ENCODE results near the gene BRMS1L.

Gene BRMS1L

DNA sequence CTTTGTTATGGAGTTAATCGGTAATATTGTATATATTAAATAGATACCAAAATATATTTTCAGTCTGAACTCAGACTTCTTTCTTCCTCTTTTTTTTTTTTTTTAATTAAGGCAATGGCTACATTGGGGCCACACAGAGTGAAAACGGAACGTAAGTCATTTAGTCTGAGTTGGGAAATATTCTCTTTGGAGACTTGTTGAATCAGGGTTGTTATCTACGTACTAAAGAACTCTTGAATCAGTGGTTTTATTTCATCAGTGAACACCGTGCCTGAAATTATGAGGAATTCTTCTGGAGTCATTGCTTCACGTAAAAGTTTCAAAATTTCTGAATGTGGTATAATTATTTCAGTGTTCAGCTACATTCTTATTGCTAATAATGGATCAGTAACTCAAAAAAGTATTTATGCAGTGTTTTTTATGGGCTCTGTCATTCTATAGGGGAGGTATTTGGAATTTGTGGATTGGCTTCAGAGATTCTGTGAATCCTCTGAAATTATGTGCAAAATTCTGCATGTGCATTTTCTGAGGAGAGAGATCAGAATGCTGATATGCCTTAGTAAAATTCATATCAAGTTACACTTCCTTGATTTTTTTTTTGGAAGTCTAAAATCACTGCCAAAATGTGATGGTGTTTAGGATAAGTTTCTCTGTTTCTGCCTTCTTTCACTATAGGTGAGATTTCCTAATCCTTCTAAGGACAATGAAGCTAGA is 39.6 kb downstream of the BRMS1L start:
- no peak for DNase-seq (ENCODE audit: low spot score)

DNA sequence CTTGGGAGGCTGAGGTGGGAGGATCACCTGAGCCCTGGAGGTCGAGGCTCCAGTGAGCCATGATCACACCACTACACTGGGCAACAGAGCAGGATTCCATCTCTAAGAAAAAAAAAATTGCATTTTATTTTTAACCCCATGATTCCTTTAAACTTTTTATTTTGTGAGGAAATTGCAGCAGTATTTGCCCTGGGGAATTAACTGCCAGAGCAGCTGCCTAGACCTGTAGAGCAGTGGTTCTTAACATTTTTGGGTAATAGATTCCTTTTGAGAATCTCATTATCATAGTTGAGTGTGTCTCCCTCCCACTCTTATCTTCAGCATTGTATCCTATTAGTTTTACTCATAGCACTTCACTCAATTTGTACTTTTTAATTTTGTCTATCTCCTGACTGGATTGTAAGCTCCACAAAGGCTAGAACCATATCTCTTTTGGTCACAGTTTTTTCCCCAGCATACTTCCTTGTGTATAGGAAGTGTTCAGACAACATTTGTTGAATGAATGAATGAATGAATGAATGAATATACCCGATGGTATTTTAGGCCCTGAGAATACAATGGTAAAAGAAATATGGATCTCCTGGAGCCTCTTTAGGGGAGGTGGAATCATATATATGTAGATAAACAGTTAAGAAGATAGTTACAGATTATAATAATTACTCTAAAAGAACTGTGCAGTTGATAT is 40.6 kb downstream of the BRMS1L start:
- DNase-seq (ENCODE audit: low spot score): no peak

GRCh38 chr14:35867280-35867629 is 41.1 kb downstream of the BRMS1L start:
- no peak for DNase-seq (ENCODE audit: low spot score)

- DNase-seq (ENCODE audit: low spot score): no peak
Observed at GRCh38 chr14:35875296-35875695, 49.2 kb downstream of the BRMS1L start.

DNA sequence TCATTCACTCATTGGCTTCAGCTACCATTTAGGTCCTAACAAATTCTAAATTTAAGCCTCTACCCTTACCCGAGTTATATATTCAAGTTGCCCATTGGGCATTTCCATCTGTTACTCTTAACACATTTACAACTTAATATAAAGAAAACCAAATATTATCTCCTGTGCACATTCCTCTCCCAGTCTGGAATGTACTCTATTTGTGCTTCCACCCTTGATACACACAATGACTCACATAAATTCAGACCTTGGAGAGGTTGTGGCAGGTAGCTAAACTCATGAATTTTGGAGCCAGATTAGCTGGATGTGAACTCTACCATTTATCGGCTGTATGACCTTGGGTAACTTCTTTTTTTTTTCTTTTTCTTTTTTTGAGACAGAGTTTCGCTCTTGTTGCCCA is 51.1 kb downstream of the BRMS1L start:
- DNase-seq (ENCODE audit: low spot score): no peak

- DNase-seq (ENCODE audit: low spot score): no peak
Observed at GRCh38 chr14:35878272-35879150, 52.4 kb downstream of the BRMS1L start.

GRCh38 chr14:35879151-35879648 is 53.1 kb downstream of the BRMS1L start:
- DNase-seq (ENCODE audit: low spot score): no peak

GRCh38 chr14:35879654-35880249 is 53.6 kb downstream of the BRMS1L start:
- DNase-seq (ENCODE audit: low spot score): no peak

DNA sequence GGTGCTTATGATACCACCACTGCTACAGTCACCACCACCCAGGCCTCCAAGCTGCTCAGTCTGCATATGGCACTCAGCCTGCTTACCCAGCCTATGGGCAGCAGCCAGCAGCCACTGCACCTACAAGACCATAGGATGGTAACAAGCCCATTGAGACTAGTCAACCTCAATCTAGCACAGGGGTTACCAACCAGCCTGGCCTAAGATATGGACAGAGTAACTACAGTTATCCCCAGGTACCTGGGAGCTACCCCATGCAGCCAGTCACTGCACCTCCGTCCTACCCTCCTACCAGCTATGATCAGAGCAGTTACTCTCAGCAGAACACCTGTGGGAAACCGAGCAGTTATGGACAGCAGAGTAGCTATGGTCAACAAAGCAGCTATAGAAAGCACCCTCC is 55.1 kb downstream of the BRMS1L start:
- no peak for DNase-seq (ENCODE audit: low spot score)

- DNase-seq (ENCODE audit: low spot score): no peak
Observed at GRCh38 chr14:35883677-35884293, 57.6 kb downstream of the BRMS1L start.

- no peak for DNase-seq (ENCODE audit: low spot score)
Observed at GRCh38 chr14:35890308-35890707, 64.2 kb downstream of the BRMS1L start.

DNA sequence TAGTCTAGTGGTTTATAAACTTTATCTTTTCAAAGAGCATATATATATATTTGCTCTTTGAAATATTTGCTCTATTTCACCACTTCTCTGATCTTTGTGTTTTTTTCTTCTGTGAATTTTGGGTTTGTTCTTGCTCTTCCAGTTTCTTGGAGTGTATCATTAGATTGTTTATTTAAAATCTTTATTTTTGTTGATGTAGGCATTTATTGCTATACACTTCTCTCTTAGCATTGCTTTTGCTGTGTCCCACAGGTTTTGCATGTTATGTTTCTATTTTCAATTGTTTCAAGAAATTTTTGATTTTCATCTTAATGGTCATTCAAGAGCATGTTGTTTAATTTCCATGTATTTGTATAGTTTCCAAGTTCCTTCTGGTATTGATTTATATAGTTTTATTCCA is 69.1 kb downstream of the BRMS1L start:
- DNase-seq (ENCODE audit: low spot score): no peak

- no peak for DNase-seq (ENCODE audit: low spot score)
Observed at GRCh38 chr14:35897616-35898111, 71.5 kb downstream of the BRMS1L start.

DNA sequence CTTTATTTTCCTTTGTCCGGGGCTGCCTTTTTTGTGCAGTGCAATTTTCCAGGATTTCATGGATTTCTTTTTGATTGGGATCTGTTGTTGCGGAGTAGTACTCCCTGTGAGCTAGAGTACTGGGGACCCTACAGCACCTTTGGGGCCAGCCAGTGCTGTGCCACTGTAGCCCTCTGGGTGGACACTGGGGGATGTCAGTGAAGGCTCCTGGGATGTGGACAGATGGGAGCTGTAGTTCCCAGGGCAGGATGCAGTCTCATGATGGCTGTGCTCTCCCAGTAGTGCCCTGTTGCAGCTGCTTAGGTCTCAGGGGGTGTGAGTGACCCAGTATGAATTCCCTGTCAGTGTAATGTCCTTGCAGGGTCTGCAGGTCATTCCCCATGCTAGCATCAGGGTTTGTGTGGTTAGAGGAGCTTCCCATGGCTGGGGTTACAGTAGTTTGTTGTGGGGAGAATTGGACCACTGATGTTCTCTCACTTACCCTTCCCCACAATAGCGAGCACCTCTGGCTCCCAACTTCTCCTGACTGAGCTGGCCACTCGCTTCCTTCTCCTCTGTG is 72.2 kb downstream of the BRMS1L start:
- no peak for DNase-seq (ENCODE audit: low spot score)

DNA sequence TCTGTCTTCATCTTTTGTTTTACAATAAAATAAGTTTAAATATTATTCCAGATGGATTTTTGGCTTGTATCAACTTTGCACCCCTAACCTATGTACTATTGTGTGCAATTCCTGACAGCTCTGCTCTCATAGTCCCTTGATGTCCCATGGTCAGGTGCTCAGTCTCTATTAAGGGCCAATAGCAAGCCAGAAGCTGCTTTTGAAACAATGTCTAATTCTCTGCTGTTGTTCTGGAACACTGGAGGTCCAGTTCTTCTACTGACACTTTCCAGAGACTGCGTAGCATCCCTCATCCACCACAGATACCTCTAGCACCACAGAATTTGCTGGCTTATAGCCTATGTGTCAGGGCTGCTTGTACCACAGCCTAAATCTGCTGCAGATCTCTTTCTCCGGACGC is 74.6 kb downstream of the BRMS1L start:
- DNase-seq (ENCODE audit: low spot score): no peak

DNA sequence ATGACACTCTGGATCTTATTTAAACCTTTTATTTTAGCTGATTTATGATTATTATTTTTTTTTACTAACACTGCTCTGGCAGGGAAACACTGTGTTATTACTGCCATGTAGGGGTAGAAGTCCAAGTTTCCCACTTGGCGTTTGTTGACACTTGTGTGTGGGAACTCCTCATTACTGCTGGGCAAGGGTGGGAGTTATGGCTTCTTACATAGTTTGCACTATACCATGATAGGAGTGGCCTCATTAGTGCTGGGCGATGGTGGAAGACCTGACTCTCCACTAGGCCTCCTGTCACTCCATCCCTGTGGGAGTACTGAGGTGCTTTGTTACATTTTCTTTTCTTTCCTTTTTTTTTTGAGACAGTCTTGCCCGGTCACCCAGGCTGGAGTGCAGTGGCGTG is 83.5 kb downstream of the BRMS1L start:
- DNase-seq (ENCODE audit: low spot score): no peak

GRCh38 chr14:35910191-35910590 is 84.1 kb downstream of the BRMS1L start:
- no peak for DNase-seq (ENCODE audit: low spot score)

DNA sequence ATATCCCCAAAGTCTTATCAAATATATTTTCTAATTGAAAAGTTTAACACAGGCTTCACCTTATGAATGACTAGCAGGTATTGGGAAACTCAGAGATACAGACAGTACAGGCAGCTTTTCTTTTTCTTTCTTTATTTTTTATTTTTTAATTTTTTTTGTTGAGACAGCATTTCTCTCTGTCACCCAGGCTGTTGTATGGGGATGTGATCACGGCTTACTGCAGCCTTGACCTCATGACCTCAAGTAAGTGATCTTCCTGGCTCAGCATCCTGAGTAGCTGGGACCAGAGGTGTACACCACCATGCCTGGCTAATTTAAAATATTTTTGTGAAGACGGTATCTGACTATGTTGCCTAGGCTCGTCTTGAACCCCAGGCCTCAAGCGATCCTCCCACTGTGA is 85.0 kb downstream of the BRMS1L start:
- DNase-seq (ENCODE audit: low spot score): no peak

- DNase-seq (ENCODE audit: low spot score): no peak
Observed at GRCh38 chr14:35915185-35915584, 89.0 kb downstream of the BRMS1L start.

GRCh38 chr14:35915775-35916174 is 89.6 kb downstream of the BRMS1L start:
- no peak for DNase-seq (ENCODE audit: low spot score)

All from left forelimb (tissue), 1 donor.